H9 (cell line): ENCODE data around the gene PLPPR2. TPM values are rescaled to one million over a fixed set of nuclear protein-coding genes. Genes with fewer than 3 reads are reported as not detected.

Experiments used
- DNase-seq: peaks from one replicate; pipeline ENCODE4 v3.0.0-alpha.2; 2017
- H2AFZ ChIP-seq: one replicate; pipeline ENCODE4 v1.6.1; 2013; ENCODE audit warnings: mild to moderate bottlenecking, low read length, control low read depth, moderate library complexity
- H2AK5ac ChIP-seq: 2 replicates; pipeline ENCODE4 v1.6.1; 2013; ENCODE audit warnings: low read length, control low read depth, mixed read lengths; ENCODE audit not compliant: insufficient read length
- H2BK120ac ChIP-seq: one replicate; pipeline ENCODE4 v1.6.1; 2013; ENCODE audit warnings: low read depth, mild to moderate bottlenecking, low read length, control low read depth, inconsistent platforms; ENCODE audit not compliant: poor library complexity, severe bottlenecking
- H2BK12ac ChIP-seq: 2 replicates; pipeline ENCODE4 v1.6.1; 2013; ENCODE audit warnings: low read length, control low read depth, mixed read lengths, low read depth; ENCODE audit not compliant: insufficient read length
- H2BK15ac ChIP-seq: 2 replicates; pipeline ENCODE4 v1.6.1; 2013; ENCODE audit warnings: low read depth, low read length, control low read depth
- H2BK20ac ChIP-seq: one replicate; pipeline ENCODE4 v1.6.1; 2013; ENCODE audit warnings: low read depth, mild to moderate bottlenecking, low read length, control low read depth, inconsistent platforms; ENCODE audit not compliant: poor library complexity, severe bottlenecking
- H2BK5ac ChIP-seq: 2 replicates; pipeline ENCODE4 v1.6.1; 2013; ENCODE audit warnings: low read length, control low read depth, mixed read lengths; ENCODE audit not compliant: insufficient read length
- H3K14ac ChIP-seq: 2 replicates; pipeline ENCODE4 v1.6.1; 2013; ENCODE audit warnings: low read length, control low read depth; ENCODE audit not compliant: insufficient read depth
- H3K18ac ChIP-seq: 2 replicates; pipeline ENCODE4 v1.6.1; 2013; ENCODE audit warnings: low read depth, mild to moderate bottlenecking, mixed read lengths, low read length, control low read depth; ENCODE audit not compliant: insufficient read length
- H3K23ac ChIP-seq: 2 replicates; pipeline ENCODE4 v1.6.1; 2013; ENCODE audit warnings: low read length, control low read depth, mixed read lengths, low read depth; ENCODE audit not compliant: insufficient read length
- H3K23me2 ChIP-seq: 2 replicates; pipeline ENCODE4 v1.6.1; 2013; ENCODE audit warnings: low read depth, mild to moderate bottlenecking, mixed read lengths, low read length, control low read depth; ENCODE audit not compliant: insufficient read length, poor library complexity, severe bottlenecking
- H3K27ac ChIP-seq: 2 replicates; pipeline ENCODE4 v1.5.1; 2013; ENCODE audit warnings: low read length, control low read depth, mixed read lengths, low read depth; ENCODE audit not compliant: insufficient read length
- H3K27me3 ChIP-seq: 2 replicates; pipeline ENCODE4 v1.6.1; 2013; ENCODE audit warnings: low read length, control low read depth, inconsistent platforms; ENCODE audit not compliant: insufficient read depth
- H3K4ac ChIP-seq: 2 replicates; pipeline ENCODE4 v1.6.1; 2013; ENCODE audit warnings: low read depth, mild to moderate bottlenecking, control low read depth, inconsistent platforms, low read length, moderate library complexity
- H3K4me1 ChIP-seq: 2 replicates; pipeline ENCODE4 v1.6.1; 2013; ENCODE audit warnings: low read length, control low read depth, inconsistent platforms; ENCODE audit not compliant: insufficient read depth
- H3K4me2 ChIP-seq: 2 replicates; pipeline ENCODE4 v1.6.1; 2013; ENCODE audit warnings: low read length, control low read depth, mixed read lengths; ENCODE audit not compliant: insufficient read length, insufficient read depth
- H3K56ac ChIP-seq: 2 replicates; pipeline ENCODE4 v1.6.1; 2013; ENCODE audit warnings: low read depth, mild to moderate bottlenecking, mixed read lengths, low read length, control low read depth; ENCODE audit not compliant: insufficient read length
- H3K79me1 ChIP-seq: 2 replicates; pipeline ENCODE4 v1.6.1; 2013; ENCODE audit warnings: low read depth, mild to moderate bottlenecking, moderate library complexity, low read length, control low read depth, inconsistent platforms; ENCODE audit not compliant: insufficient read depth, poor library complexity, severe bottlenecking
- H3K79me2 ChIP-seq: 2 replicates; pipeline ENCODE4 v1.6.1; 2013; ENCODE audit warnings: low read length, control low read depth, inconsistent platforms; ENCODE audit not compliant: insufficient read depth
- H3K9ac ChIP-seq: 2 replicates; pipeline ENCODE4 v1.6.1; 2013; ENCODE audit warnings: low read length, control low read depth, mixed read lengths; ENCODE audit not compliant: insufficient read length; ENCODE audit errors: extremely low read depth
- H3K9me3 ChIP-seq: one replicate; pipeline ENCODE4 v1.6.1; 2013; ENCODE audit warnings: low read depth, low read length, inconsistent platforms; ENCODE audit not compliant: control insufficient read depth
- H3T11ph ChIP-seq: one replicate; pipeline ENCODE4 v1.6.1; 2013; ENCODE audit warnings: mild to moderate bottlenecking, low read length, control low read depth, inconsistent platforms
- H4K20me1 ChIP-seq: one replicate; pipeline ENCODE4 v1.6.1; 2013; ENCODE audit not compliant: control insufficient read depth, insufficient read length, insufficient read depth
- H4K5ac ChIP-seq: 2 replicates; pipeline ENCODE4 v1.6.1; 2013; ENCODE audit warnings: low read depth, mild to moderate bottlenecking, mixed read lengths, low read length, control low read depth; ENCODE audit not compliant: insufficient read length
- H4K8ac ChIP-seq: replicated peaks from 2 replicates; pipeline ENCODE4 v1.6.1; 2013; ENCODE audit warnings: low read length, control low read depth, mixed read lengths, low read depth; ENCODE audit not compliant: insufficient read length
- H4K91ac ChIP-seq: 2 replicates; pipeline ENCODE4 v1.6.1; 2013; ENCODE audit warnings: low read depth, mild to moderate bottlenecking, moderate library complexity, mixed read lengths, low read length, control low read depth; ENCODE audit not compliant: insufficient read length
- H3K27ac Mint-ChIP-seq, 3 experiments: 2 replicates in 2 of 3; 3 replicates in 1 of 3; pipeline ENCODE4 v1.8.0; 2020 to 2021; ENCODE audit warnings: mixed read lengths in 3 of 3, mild to moderate bottlenecking in 1 of 3, moderate library complexity in 1 of 3
- H3K27me3 Mint-ChIP-seq: 2 replicates; pipeline ENCODE4 v1.8.0; 2021; ENCODE audit warnings: low read depth, mild to moderate bottlenecking, moderate library complexity, mixed read lengths
- H3K36me3 Mint-ChIP-seq, 3 experiments: 2 replicates in 2 of 3; 3 replicates in 1 of 3; pipeline ENCODE4 v1.8.0; 2020 to 2021; ENCODE audit warnings: low read depth in 3 of 3, mixed read lengths in 3 of 3; ENCODE audit not compliant: insufficient read depth in 1 of 3
- H3K4me1 Mint-ChIP-seq, 2 experiments: 2 replicates each; pipeline ENCODE4 v1.8.0; 2020; ENCODE audit warnings: mixed read lengths in 2 of 2
- H3K4me3 Mint-ChIP-seq, 2 experiments: 2 replicates in 1 of 2; 3 replicates in 1 of 2; pipeline ENCODE4 v1.8.0; 2020 to 2021; ENCODE audit warnings: mild to moderate bottlenecking in 2 of 2, mixed read lengths in 2 of 2, moderate library complexity in 1 of 2
- H3K9me3 Mint-ChIP-seq, 2 experiments: 2 replicates in 1 of 2; 3 replicates in 1 of 2; pipeline ENCODE4 v1.8.0; 2020; ENCODE audit warnings: mild to moderate bottlenecking in 2 of 2, mixed read lengths in 2 of 2, moderate library complexity in 1 of 2
- WGBS: extraction: QIAGEN DNeasy Blood & Tissue Kit; methylation state at CpG from one replicate; pipeline ENCODE4 v1.1.7; 2013; ENCODE audit warnings: missing lambda C conversion rate, low lambda C conversion rate, mixed read lengths; ENCODE audit not compliant: insufficient read length; ENCODE audit errors: extremely low coverage; 5-methylcytosine and 5-hydroxymethylcytosine counted together
- total RNA-seq: library from RNA; stranded (reverse); gene quantifications from 2 replicates; pipeline ENCODE4 v1.2.1, GENCODE V29; 2021
- TF ChIP-seq, protein P1 (sequence below): fragments of 200-600 bp; sonication (generic); conservative IDR thresholded peaks from 3 replicates; pipeline ENCODE4 v1.8.0; 2021; ENCODE audit warnings: antibody characterized with exemption, mild to moderate bottlenecking

The PLPPR2 gene
- total RNA-seq, 1 experiment from 2014 or later: 8.0 TPM

DNA sequence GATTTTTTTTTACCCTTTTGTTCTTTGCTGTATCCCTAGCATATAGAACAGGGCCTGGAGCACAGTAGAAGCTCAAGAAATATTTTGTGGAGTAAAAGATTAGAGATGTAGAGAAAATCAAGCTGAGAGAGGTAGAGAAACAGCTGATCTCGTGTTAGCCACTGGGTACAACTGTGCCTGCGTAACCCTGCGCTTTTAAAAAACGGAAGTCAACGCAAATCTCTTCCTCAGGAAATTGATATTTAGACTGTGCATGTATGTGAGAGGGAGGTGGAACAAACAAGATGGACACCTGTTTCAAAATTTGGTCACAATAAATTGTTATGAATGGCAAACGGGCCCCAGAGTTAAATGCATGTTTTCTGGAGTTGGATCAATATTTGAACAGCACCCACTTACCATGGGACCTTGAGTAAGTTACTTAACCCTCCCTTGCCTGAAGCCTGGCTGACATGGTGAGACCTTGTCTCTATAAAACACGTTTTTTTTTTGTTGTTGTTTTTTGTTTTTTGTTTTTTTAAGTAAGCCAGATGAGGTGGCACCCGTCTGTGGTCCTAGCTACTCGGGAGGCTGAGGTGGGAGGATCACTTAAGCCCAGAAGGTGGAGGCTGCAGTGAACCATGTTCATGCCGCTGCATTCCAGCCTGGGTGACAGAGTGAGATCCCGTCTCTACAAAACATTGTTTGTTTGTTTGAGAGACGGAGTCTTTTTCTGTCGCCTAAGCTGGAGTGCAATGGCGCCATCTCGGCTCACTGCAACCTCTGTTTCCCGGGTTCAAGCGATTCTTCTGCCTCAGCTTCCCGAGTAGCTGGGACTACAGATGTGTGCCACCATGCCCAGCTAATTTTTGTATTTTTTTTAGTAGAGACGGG is 32.2 kb downstream of the PLPPR2 start:
- Histone ChIP-seq H3K56ac (no peak overlapping the region), H2AK5ac (no peak overlapping the region), H3T11ph (no peak overlapping the region), H3K27ac (no peak overlapping the region), H4K20me1 (no peaks in the 10 kb centered on the region), H3K79me1 (no peaks in the 10 kb centered on the region), H2BK5ac (no peak overlapping the region), H3K27me3 (no peaks in the 10 kb centered on the region), H3K79me2 (no peaks in the 10 kb centered on the region), H2BK120ac (no peak overlapping the region), H4K5ac (no peak overlapping the region), H2AFZ (no peak overlapping the region), H3K4me1 (no peaks in the 10 kb centered on the region), H2BK12ac (no peak overlapping the region), H3K4ac (no peak overlapping the region), H4K8ac (no peak overlapping the region), H3K9me3 (no peaks in the 10 kb centered on the region), H3K18ac (no peak overlapping the region), H3K23me2 (peaks cover 11% of the 10 kb centered on the region), H3K9ac (no peak overlapping the region), H2BK15ac (no peak overlapping the region), H2BK20ac (no peak overlapping the region), H3K4me2 (no peak overlapping the region), H3K23ac (no peak overlapping the region), H3K14ac (no peak overlapping the region), H4K91ac (no peak overlapping the region)
- Mint-ChIP-seq H3K4me1 (peaks cover 0 to 8% of the 10 kb centered on the region in 2 experiments; a peak in 3 of 4 replicates), H3K27me3 (peaks cover 5% of the 10 kb centered on the region), H3K4me3 (no peak overlapping the region), H3K36me3 (no peaks in the 10 kb centered on the region), H3K9me3 (peaks cover 0 to 3% of the 10 kb centered on the region in 2 experiments; a peak in 2 of 5 replicates), H3K27ac (no peak overlapping the region)
- no CpG with 5 or more reads among the region's 19 CpGs for WGBS
- TF ChIP-seq, protein P1, sequence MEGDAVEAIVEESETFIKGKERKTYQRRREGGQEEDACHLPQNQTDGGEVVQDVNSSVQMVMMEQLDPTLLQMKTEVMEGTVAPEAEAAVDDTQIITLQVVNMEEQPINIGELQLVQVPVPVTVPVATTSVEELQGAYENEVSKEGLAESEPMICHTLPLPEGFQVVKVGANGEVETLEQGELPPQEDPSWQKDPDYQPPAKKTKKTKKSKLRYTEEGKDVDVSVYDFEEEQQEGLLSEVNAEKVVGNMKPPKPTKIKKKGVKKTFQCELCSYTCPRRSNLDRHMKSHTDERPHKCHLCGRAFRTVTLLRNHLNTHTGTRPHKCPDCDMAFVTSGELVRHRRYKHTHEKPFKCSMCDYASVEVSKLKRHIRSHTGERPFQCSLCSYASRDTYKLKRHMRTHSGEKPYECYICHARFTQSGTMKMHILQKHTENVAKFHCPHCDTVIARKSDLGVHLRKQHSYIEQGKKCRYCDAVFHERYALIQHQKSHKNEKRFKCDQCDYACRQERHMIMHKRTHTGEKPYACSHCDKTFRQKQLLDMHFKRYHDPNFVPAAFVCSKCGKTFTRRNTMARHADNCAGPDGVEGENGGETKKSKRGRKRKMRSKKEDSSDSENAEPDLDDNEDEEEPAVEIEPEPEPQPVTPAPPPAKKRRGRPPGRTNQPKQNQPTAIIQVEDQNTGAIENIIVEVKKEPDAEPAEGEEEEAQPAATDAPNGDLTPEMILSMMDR: no peak
- no peak for DNase-seq
